SK-N-SH (cell line): ENCODE data around the gene TFG. TPM values are rescaled to one million over a fixed set of nuclear protein-coding genes. Genes with fewer than 3 reads are reported as not detected.

Source experiments
- CTCF ChIA-PET: fragments of 300-600, 350-600 bp; formaldehyde crosslinking; extraction: SDS; loops from one replicate; lab custom pipeline; 2021; lab: Yijun Ruan, JAX
- POLR2A ChIA-PET: fragments of 350-600 bp; sonication (Branson Sonifier 250); formaldehyde crosslinking; extraction: SDS; loops from one replicate; lab custom pipeline; 2020; ENCODE audit warnings: antibody characterized with exemption, inconsistent platforms; lab: Yijun Ruan, JAX
- DNase-seq: peaks from one replicate; pipeline ENCODE4 v3.0.0; 2012
- H2AFZ ChIP-seq: fragments of 200-600 bp; sonication (generic); 2 replicates; pipeline ENCODE4 v1.8.1; 2016; ENCODE audit warnings: antibody characterized with exemption, mild to moderate bottlenecking, low read depth
- H3F3A ChIP-seq: fragments of 200-600 bp; sonication (generic); replicated peaks from 2 replicates; pipeline ENCODE3; 2016; ENCODE audit warnings: antibody characterized with exemption, mild to moderate bottlenecking; ENCODE audit not compliant: insufficient read depth
- H3K27ac ChIP-seq, 2 experiments: fragments of 200-500 bp in 1 of 2; fragments of 200-600 bp in 1 of 2; sonication (Bioruptor generic) in 1 of 2; sonication (generic), shearing (Covaris generic) in 1 of 2; 2 replicates each; pipeline versions ENCODE4 v1.5.1 to v1.6.1; 2014 to 2016; ENCODE audit warnings: low read depth in 2 of 2, inconsistent platforms in 1 of 2, low read length in 1 of 2, mild to moderate bottlenecking in 1 of 2, mixed read lengths in 1 of 2
- H3K27me3 ChIP-seq: fragments of 200-600 bp; sonication (generic), shearing (Covaris generic); 2 replicates; pipeline ENCODE4 v1.6.1; 2016; ENCODE audit warnings: mixed run types; ENCODE audit not compliant: insufficient read depth
- H3K36me3 ChIP-seq, 2 experiments: fragments of 200-500 bp in 1 of 2; fragments of 200-600 bp in 1 of 2; sonication (Bioruptor generic) in 1 of 2; sonication (generic) in 1 of 2; replicated peaks in 1 of 2; 2 replicates each; pipeline versions ENCODE3 to v1.5.1; 2014 to 2016; ENCODE audit warnings: low read length in 1 of 2, mild to moderate bottlenecking in 1 of 2; ENCODE audit not compliant: insufficient read depth in 2 of 2, control insufficient read depth in 1 of 2
- H3K4me1 ChIP-seq, 2 experiments: fragments of 200-500 bp in 1 of 2; fragments of 200-600 bp in 1 of 2; sonication (Bioruptor generic) in 1 of 2; sonication (generic), shearing (Covaris generic) in 1 of 2; 2 replicates each; pipeline versions ENCODE4 v1.5.1 to v1.6.1; 2014 to 2016; ENCODE audit warnings: low read depth in 1 of 2, low read length in 1 of 2, mixed run types in 1 of 2; ENCODE audit not compliant: insufficient read depth in 2 of 2, control insufficient read depth in 1 of 2
- H3K4me2 ChIP-seq: fragments of 200-600 bp; sonication (generic), shearing (Covaris generic); 2 replicates; pipeline ENCODE4 v1.6.1; 2017; ENCODE audit warnings: mixed run types
- H3K4me3 ChIP-seq, 2 experiments: fragments of 200-500 bp in 1 of 2; fragments of 200-600 bp in 1 of 2; sonication (Bioruptor generic) in 1 of 2; sonication (generic), shearing (Covaris generic) in 1 of 2; 2 replicates each; pipeline versions ENCODE4 v1.5.1 to v1.8.1; 2014 to 2016; ENCODE audit warnings: low read depth in 2 of 2, inconsistent platforms in 1 of 2, low read length in 1 of 2, mild to moderate bottlenecking in 1 of 2, mixed read lengths in 1 of 2, moderate library complexity in 1 of 2
- H3K79me2 ChIP-seq: fragments of 200-600 bp; sonication (generic); 2 replicates; pipeline ENCODE4 v1.8.1; 2017; ENCODE audit warnings: mild to moderate bottlenecking; ENCODE audit not compliant: insufficient read depth
- H3K9ac ChIP-seq: fragments of 200-600 bp; sonication (generic); 2 replicates; pipeline ENCODE4 v1.6.1; 2017; ENCODE audit warnings: mixed run types
- H3K9me2 ChIP-seq: fragments of 200-600 bp; sonication (generic); 2 replicates; pipeline ENCODE4 v1.6.1; 2017; ENCODE audit warnings: mixed run types
- H3K9me3 ChIP-seq: fragments of 200-600 bp; sonication (generic); 2 replicates; pipeline ENCODE4 v1.6.1; 2017; ENCODE audit warnings: mixed run types, mild to moderate bottlenecking, moderate library complexity
- H4K20me1 ChIP-seq: fragments of 200-600 bp; sonication (generic); 2 replicates; pipeline ENCODE4 v1.6.1; 2017; ENCODE audit warnings: mild to moderate bottlenecking, mixed run types; ENCODE audit not compliant: insufficient read depth
- ELF1 ChIP-seq: IDR thresholded peaks from 2 replicates; pipeline ENCODE4 v1.4.0; 2012
- FOSL2 ChIP-seq: IDR thresholded peaks from 2 replicates; pipeline ENCODE4 v1.4.0; 2012; ENCODE audit warnings: low read depth, mild to moderate bottlenecking, moderate library complexity, borderline replicate concordance
- GABPA ChIP-seq: IDR thresholded peaks from 2 replicates; pipeline ENCODE4 v1.4.0; 2012; ENCODE audit warnings: low read depth, mild to moderate bottlenecking
- GATA2 ChIP-seq: sonication (generic); formaldehyde crosslinking; IDR thresholded peaks from 2 replicates; pipeline ENCODE4 v1.5.0; 2020; ENCODE audit warnings: mild to moderate bottlenecking, missing genetic modification reagents
- MEF2A ChIP-seq: IDR thresholded peaks from 2 replicates; pipeline ENCODE4 v1.4.0; 2012; ENCODE audit warnings: low read depth, borderline replicate concordance
- NRF1 ChIP-seq: IDR thresholded peaks from 2 replicates; pipeline ENCODE4 v1.6.1; 2012; ENCODE audit warnings: low read depth, mild to moderate bottlenecking, low read length
- SMC3 ChIP-seq: IDR thresholded peaks from 2 replicates; pipeline ENCODE4 v1.6.1; 2012; ENCODE audit warnings: low read depth, low read length, improper control_type of control experiment
- YY1 ChIP-seq: IDR thresholded peaks from 2 replicates; pipeline ENCODE4 v1.4.0; 2012; ENCODE audit warnings: low read depth, mild to moderate bottlenecking
- WGBS: methylation state at CpG from one replicate; pipeline ENCODE4 v1.1.6; 2017; ENCODE audit warnings: low lambda C conversion rate; 5-methylcytosine and 5-hydroxymethylcytosine counted together
- polyA plus RNA-seq, 3 experiments: library from polyadenylated mRNA; depleted of rRNA; stranded (reverse); fragments of >200 nt; gene quantifications; 2 replicates each; pipeline ENCODE4 v1.2.3, GENCODE V29; 2012
- TF ChIP-seq, protein P1 (sequence below): fragments of 200-600 bp; sonication (generic); IDR thresholded peaks from 2 replicates; pipeline ENCODE4 v1.6.1; 2017; ENCODE audit warnings: antibody characterized with exemption, mild to moderate bottlenecking, moderate library complexity
- TF ChIP-seq, protein P2 (sequence below): IDR thresholded peaks from 2 replicates; pipeline ENCODE4; 2012
- TF ChIP-seq, protein P3 (sequence below): fragments of 150-350 bp; IDR thresholded peaks from 2 replicates; pipeline ENCODE4 v1.6.1; 2016; ENCODE audit warnings: mild to moderate bottlenecking, low read depth, low read length
- TF ChIP-seq, protein P4 (sequence below): IDR thresholded peaks from 2 replicates; pipeline ENCODE4 v1.6.1; 2012; ENCODE audit warnings: mild to moderate bottlenecking, low read depth, low read length, moderate library complexity

TFG gene
- polyA plus RNA-seq, 1 of the 3 experiments (the other 2 are of a cell fraction) = 83.1 TPM

DNA sequence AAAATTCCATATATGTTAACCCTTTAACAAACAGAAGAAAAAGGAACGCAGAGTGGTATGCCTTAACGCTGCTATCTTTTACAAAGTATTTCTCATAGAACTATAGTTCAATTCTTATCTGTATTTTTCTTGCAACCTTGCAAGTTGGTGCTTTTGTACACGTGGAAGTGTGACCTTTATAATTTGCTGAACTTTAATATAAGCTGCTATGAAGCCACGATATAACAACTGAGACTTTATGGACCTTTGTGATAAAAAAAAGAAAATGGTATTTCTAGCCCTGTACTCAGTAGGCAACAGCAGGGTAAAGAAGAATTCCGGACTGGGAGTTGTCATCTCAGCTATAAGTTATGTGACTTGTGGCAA, 6.3 kb upstream of the TFG start (continued):
- TF ChIP-seq, protein P1, sequence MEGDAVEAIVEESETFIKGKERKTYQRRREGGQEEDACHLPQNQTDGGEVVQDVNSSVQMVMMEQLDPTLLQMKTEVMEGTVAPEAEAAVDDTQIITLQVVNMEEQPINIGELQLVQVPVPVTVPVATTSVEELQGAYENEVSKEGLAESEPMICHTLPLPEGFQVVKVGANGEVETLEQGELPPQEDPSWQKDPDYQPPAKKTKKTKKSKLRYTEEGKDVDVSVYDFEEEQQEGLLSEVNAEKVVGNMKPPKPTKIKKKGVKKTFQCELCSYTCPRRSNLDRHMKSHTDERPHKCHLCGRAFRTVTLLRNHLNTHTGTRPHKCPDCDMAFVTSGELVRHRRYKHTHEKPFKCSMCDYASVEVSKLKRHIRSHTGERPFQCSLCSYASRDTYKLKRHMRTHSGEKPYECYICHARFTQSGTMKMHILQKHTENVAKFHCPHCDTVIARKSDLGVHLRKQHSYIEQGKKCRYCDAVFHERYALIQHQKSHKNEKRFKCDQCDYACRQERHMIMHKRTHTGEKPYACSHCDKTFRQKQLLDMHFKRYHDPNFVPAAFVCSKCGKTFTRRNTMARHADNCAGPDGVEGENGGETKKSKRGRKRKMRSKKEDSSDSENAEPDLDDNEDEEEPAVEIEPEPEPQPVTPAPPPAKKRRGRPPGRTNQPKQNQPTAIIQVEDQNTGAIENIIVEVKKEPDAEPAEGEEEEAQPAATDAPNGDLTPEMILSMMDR = no peak
- TF ChIP-seq SMC3 (no peak), GATA2 (CRISPR knock-in tag) (no peak), FOSL2 (no peak)
- TF ChIP-seq, protein P2, sequence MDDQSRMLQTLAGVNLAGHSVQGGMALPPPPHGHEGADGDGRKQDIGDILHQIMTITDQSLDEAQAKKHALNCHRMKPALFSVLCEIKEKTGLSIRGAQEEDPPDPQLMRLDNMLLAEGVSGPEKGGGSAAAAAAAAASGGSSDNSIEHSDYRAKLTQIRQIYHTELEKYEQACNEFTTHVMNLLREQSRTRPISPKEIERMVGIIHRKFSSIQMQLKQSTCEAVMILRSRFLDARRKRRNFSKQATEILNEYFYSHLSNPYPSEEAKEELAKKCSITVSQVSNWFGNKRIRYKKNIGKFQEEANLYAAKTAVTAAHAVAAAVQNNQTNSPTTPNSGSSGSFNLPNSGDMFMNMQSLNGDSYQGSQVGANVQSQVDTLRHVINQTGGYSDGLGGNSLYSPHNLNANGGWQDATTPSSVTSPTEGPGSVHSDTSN = no peak

DNA sequence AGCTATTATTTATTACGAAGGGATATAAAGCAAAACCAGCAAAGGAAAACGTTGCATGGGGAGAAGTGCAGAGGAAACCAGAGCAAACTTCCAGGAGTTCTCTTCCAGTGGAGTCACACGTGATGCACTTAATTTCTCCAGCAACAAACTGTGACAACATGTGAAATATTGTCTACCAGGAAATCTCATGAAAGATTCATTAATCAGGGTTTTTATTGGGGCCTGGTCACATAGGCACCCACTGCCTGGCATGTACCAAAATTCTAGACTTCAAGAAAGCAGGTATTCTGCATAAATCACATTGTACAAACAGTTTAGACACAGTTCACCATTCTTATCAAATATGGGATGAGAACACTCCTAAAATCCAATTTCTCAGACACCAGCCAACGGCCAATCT, 5.4 kb upstream of the TFG start:
- Histone ChIP-seq H3K9me2 (no peaks in the 10 kb centered on the region), H3K9ac (no peak overlapping the region), H3K4me3 (no peak overlapping the region), H3K27ac (no peak overlapping the region), H3K79me2 (no peaks in the 10 kb centered on the region), H3K27me3 (no peaks in the 10 kb centered on the region), H2AFZ (no peak overlapping the region), H4K20me1 (no peaks in the 10 kb centered on the region), H3K36me3 (no peaks in the 10 kb centered on the region), H3K9me3 (no peaks in the 10 kb centered on the region), H3F3A (peaks cover 19% of the 10 kb centered on the region), H3K4me2 (no peak overlapping the region), H3K4me1 (peaks cover 4 to 11% of the 10 kb centered on the region in 2 experiments)
- CTCF ChIA-PET = no interaction called here
- TF ChIP-seq, protein P3, sequence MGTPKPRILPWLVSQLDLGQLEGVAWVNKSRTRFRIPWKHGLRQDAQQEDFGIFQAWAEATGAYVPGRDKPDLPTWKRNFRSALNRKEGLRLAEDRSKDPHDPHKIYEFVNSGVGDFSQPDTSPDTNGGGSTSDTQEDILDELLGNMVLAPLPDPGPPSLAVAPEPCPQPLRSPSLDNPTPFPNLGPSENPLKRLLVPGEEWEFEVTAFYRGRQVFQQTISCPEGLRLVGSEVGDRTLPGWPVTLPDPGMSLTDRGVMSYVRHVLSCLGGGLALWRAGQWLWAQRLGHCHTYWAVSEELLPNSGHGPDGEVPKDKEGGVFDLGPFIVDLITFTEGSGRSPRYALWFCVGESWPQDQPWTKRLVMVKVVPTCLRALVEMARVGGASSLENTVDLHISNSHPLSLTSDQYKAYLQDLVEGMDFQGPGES = no peak
- no peak for TF ChIP-seq GATA2 (CRISPR knock-in tag)
- TF ChIP-seq ELF1 = no peak
- TF ChIP-seq MEF2A = no peak
- no peak for TF ChIP-seq YY1
- TF ChIP-seq GABPA = no peak
- TF ChIP-seq, protein P4, sequence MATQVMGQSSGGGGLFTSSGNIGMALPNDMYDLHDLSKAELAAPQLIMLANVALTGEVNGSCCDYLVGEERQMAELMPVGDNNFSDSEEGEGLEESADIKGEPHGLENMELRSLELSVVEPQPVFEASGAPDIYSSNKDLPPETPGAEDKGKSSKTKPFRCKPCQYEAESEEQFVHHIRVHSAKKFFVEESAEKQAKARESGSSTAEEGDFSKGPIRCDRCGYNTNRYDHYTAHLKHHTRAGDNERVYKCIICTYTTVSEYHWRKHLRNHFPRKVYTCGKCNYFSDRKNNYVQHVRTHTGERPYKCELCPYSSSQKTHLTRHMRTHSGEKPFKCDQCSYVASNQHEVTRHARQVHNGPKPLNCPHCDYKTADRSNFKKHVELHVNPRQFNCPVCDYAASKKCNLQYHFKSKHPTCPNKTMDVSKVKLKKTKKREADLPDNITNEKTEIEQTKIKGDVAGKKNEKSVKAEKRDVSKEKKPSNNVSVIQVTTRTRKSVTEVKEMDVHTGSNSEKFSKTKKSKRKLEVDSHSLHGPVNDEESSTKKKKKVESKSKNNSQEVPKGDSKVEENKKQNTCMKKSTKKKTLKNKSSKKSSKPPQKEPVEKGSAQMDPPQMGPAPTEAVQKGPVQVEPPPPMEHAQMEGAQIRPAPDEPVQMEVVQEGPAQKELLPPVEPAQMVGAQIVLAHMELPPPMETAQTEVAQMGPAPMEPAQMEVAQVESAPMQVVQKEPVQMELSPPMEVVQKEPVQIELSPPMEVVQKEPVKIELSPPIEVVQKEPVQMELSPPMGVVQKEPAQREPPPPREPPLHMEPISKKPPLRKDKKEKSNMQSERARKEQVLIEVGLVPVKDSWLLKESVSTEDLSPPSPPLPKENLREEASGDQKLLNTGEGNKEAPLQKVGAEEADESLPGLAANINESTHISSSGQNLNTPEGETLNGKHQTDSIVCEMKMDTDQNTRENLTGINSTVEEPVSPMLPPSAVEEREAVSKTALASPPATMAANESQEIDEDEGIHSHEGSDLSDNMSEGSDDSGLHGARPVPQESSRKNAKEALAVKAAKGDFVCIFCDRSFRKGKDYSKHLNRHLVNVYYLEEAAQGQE = no peak
- TF ChIP-seq NRF1 = no peak
- no peak for DNase-seq
- 90% methylated on average over 4 of the region's 4 CpGs for WGBS
- POLR2A ChIA-PET = no interaction called here
